Mesenchymal stem cell (in vitro differentiated cells and primary cell): ENCODE data around the gene TYSND1. TPM values are rescaled to one million over a fixed set of nuclear protein-coding genes. Genes with fewer than 3 reads are reported as not detected.
A peak's percentile ranks its signal among the peaks of the same experiment; 100 is the strongest.

Experiments used
- DNase-seq: peaks from one replicate; pipeline ENCODE4 v3.0.0-alpha.2; 2013
- H2AFZ ChIP-seq: one replicate; pipeline ENCODE4 v1.6.1; 2013; ENCODE audit warnings: low read depth, mild to moderate bottlenecking, control low read depth, inconsistent platforms, low read length, moderate library complexity
- H2AK5ac ChIP-seq: 2 replicates; pipeline ENCODE4 v1.6.1; 2013; ENCODE audit warnings: low read length, moderate library complexity, mild to moderate bottlenecking, inconsistent platforms; ENCODE audit not compliant: severe bottlenecking
- H2BK120ac ChIP-seq: one replicate; pipeline ENCODE4 v1.6.1; 2013; ENCODE audit warnings: low read depth, mild to moderate bottlenecking, inconsistent platforms, low read length, moderate library complexity
- H2BK12ac ChIP-seq, 2 experiments: one replicate each; pipeline ENCODE4 v1.6.1; 2013; ENCODE audit warnings: inconsistent platforms in 2 of 2, low read length in 2 of 2, mild to moderate bottlenecking in 2 of 2, moderate library complexity in 2 of 2, control low read depth in 1 of 2
- H2BK15ac ChIP-seq: one replicate; pipeline ENCODE4 v1.6.1; 2013; ENCODE audit warnings: mild to moderate bottlenecking, low read depth, inconsistent platforms; ENCODE audit not compliant: poor library complexity, severe bottlenecking
- H2BK5ac ChIP-seq: 2 replicates; pipeline ENCODE4 v1.6.1; 2013; ENCODE audit warnings: low read depth, mild to moderate bottlenecking, low read length, control low read depth, inconsistent platforms; ENCODE audit not compliant: poor library complexity, severe bottlenecking
- H3K14ac ChIP-seq, 2 experiments: one replicate each; pipeline ENCODE4 v1.6.1; 2013; ENCODE audit warnings: inconsistent platforms in 2 of 2, low read length in 2 of 2, control low read depth in 1 of 2, mild to moderate bottlenecking in 1 of 2, moderate library complexity in 1 of 2
- H3K18ac ChIP-seq, 2 experiments: one replicate each; pipeline ENCODE4 v1.6.1; 2013; ENCODE audit warnings: inconsistent platforms in 2 of 2, low read length in 2 of 2, control low read depth in 1 of 2, low read depth in 1 of 2, mild to moderate bottlenecking in 1 of 2
- H3K23ac ChIP-seq, 2 experiments: one replicate each; pipeline ENCODE4 v1.6.1; 2013; ENCODE audit warnings: inconsistent platforms in 2 of 2, low read length in 2 of 2, mild to moderate bottlenecking in 2 of 2, moderate library complexity in 2 of 2, control low read depth in 1 of 2
- H3K27ac ChIP-seq: 2 replicates; pipeline ENCODE4 v1.5.1; 2013; ENCODE audit warnings: mild to moderate bottlenecking, moderate library complexity, low read length, control low read depth, inconsistent platforms; ENCODE audit not compliant: poor library complexity, severe bottlenecking
- H3K27me3 ChIP-seq, 2 experiments: 2 replicates each; pipeline versions ENCODE4 v1.6.1 to v1.7.0; 2013; ENCODE audit warnings: low read length in 2 of 2, mild to moderate bottlenecking in 2 of 2, moderate library complexity in 2 of 2, control low read depth in 1 of 2, inconsistent platforms in 1 of 2; ENCODE audit not compliant: control insufficient read depth in 1 of 2, insufficient read depth in 1 of 2
- H3K36me3 ChIP-seq, 2 experiments: 2 replicates each; pipeline versions ENCODE4 v1.6.1 to v1.7.0; 2013; ENCODE audit warnings: low read length in 2 of 2, control low read depth in 1 of 2, inconsistent platforms in 1 of 2, low read depth in 1 of 2, mild to moderate bottlenecking in 1 of 2; ENCODE audit not compliant: insufficient read depth in 2 of 2, control insufficient read depth in 1 of 2
- H3K4ac ChIP-seq, 2 experiments: one replicate each; pipeline ENCODE4 v1.6.1; 2013; ENCODE audit warnings: inconsistent platforms in 2 of 2, low read length in 2 of 2, mild to moderate bottlenecking in 2 of 2, moderate library complexity in 2 of 2, control low read depth in 1 of 2, low read depth in 1 of 2
- H3K4me1 ChIP-seq: 2 replicates; pipeline ENCODE4 v1.6.1; 2013; ENCODE audit warnings: low read depth, low read length, control low read depth; ENCODE audit not compliant: control insufficient read depth, insufficient read depth
- H3K4me2 ChIP-seq: 2 replicates; pipeline ENCODE4 v1.6.1; 2013; ENCODE audit warnings: low read length, mild to moderate bottlenecking, inconsistent platforms; ENCODE audit not compliant: poor library complexity, severe bottlenecking
- H3K4me3 ChIP-seq, 2 experiments: 2 replicates each; pipeline versions ENCODE4 v1.5.1 to v1.7.0; 2013; ENCODE audit warnings: low read length in 2 of 2, mild to moderate bottlenecking in 2 of 2, control low read depth in 1 of 2, low read depth in 1 of 2; ENCODE audit not compliant: insufficient read depth in 1 of 2
- H3K79me1 ChIP-seq: replicated peaks from 2 replicates; pipeline ENCODE4 v1.6.1; 2013; ENCODE audit warnings: mild to moderate bottlenecking, control low read depth, low read length, inconsistent platforms; ENCODE audit not compliant: poor library complexity, severe bottlenecking
- H3K9ac ChIP-seq: 2 replicates; pipeline ENCODE4 v1.7.0; 2013; ENCODE audit warnings: mild to moderate bottlenecking, low read length, moderate library complexity
- H3K9me3 ChIP-seq: 2 replicates; pipeline ENCODE4 v1.7.0; 2013; ENCODE audit warnings: mild to moderate bottlenecking, low read length; ENCODE audit not compliant: control insufficient read depth
- H4K8ac ChIP-seq: one replicate; pipeline ENCODE4 v1.6.1; 2013; ENCODE audit warnings: inconsistent platforms, mild to moderate bottlenecking, low read length, moderate library complexity
- H4K91ac ChIP-seq: one replicate; pipeline ENCODE4 v1.6.1; 2013; ENCODE audit warnings: mild to moderate bottlenecking, low read length, inconsistent platforms
- WGBS: methylation state at CpG from one replicate; pipeline ENCODE4 v1.1.7; 2013; ENCODE audit warnings: mixed read lengths; 5-methylcytosine and 5-hydroxymethylcytosine counted together
- polyA plus RNA-seq, 2 experiments: library from polyadenylated mRNA; stranded (reverse); fragments of 200-250 nt; gene quantifications; one replicate each; pipeline ENCODE4 v1.2.3, GENCODE V29; 2013

TYSND1 gene
- 4.0 TPM for polyA plus RNA-seq (2013, experiment 1 of 2)
- 4.1 TPM for polyA plus RNA-seq (2013, experiment 2 of 2)

GRCh38 chr10:70146489-70147258, at the start of gene TYSND1:
Gene TYSND1 (minus strand): TSS chr10:70146700. CDS start chr10:70146586, 114 bp downstream.
- Histone ChIP-seq H3K23ac (peak within 1 kb of the TSS in 1 of 2 experiments; percentile 98), H4K91ac (peak within 1 kb of the TSS; percentile 81), H3K4me3 (peak within 1 kb of the TSS; percentile 46 to 83), H2BK5ac (peak within 1 kb of the TSS; percentile 63), H3K18ac (peak within 1 kb of the TSS; percentile 57 to 96), H3K36me3 (peaks cover 55 to 59% of the 10 kb centered on the region in 2 experiments), H3K14ac (peak within 1 kb of the TSS in 1 of 2 experiments; percentile 99), H2BK15ac (peak within 1 kb of the TSS; percentile 77), H2BK120ac (peak within 1 kb of the TSS; percentile 94), H3K4ac (peak within 1 kb of the TSS; percentile 42 to 97), H2AFZ (peak within 1 kb of the TSS; percentile 90), H3K27ac (peak within 1 kb of the TSS; percentile 80), H2AK5ac (no peak within 1 kb of the TSS), H3K9ac (peak within 1 kb of the TSS; percentile 93), H3K4me2 (peak within 1 kb of the TSS; percentile 94), H4K8ac (peak within 1 kb of the TSS; percentile 87), H2BK12ac (peak within 1 kb of the TSS in 1 of 2 experiments; percentile 80), H3K79me1 (peaks cover 29% of the 10 kb centered on the region), H3K4me1 (peaks cover 7% of the 10 kb centered on the region), H3K27me3 (no peaks in the 10 kb centered on the region), H3K9me3 (no peaks in the 10 kb centered on the region)
- WGBS: under 1% methylated on average over 38 of the region's 39 CpGs
- DNase-seq: peak; percentile 99

GRCh38 chr10:70193391-70193844, 46.9 kb upstream of the TYSND1 start:
- Histone ChIP-seq H4K8ac (no peak overlapping the region), H2AK5ac (peak overlapping the region; percentile 61), H3K4me3 (no peak overlapping the region), H3K14ac (peak overlapping the region in 1 of 2 experiments; percentile 96), H2BK15ac (no peak overlapping the region), H3K79me1 (peaks cover 4% of the 10 kb centered on the region), H2AFZ (no peak overlapping the region), H3K4me2 (no peak overlapping the region), H3K9me3 (peaks cover 2% of the 10 kb centered on the region), H3K9ac (peak overlapping the region; percentile 88), H3K27me3 (no peaks in the 10 kb centered on the region), H2BK12ac (peak overlapping the region in 1 of 2 experiments; percentile 92), H3K23ac (peak overlapping the region in 1 of 2 experiments; percentile 59), H2BK120ac (no peak overlapping the region), H3K27ac (no peak overlapping the region), H3K18ac (peak overlapping the region; percentile 26 to 73), H3K4me1 (peaks cover 4% of the 10 kb centered on the region), H4K91ac (no peak overlapping the region), H3K36me3 (peaks cover 6 to 13% of the 10 kb centered on the region in 2 experiments), H2BK5ac (no peak overlapping the region), H3K4ac (peak overlapping the region; percentile 66 to 82)
- DNase-seq: no peak
- 90% methylated on average over 7 of the region's 7 CpGs for WGBS

GRCh38 chr10:70192326-70192968, 45.9 kb upstream of the TYSND1 start:
- peak overlapping the region in 1 of 2 experiments; percentile 40 for H3K4ac ChIP-seq
- H2AK5ac ChIP-seq: peak overlapping the region; percentile 35
- H3K14ac ChIP-seq: no peak overlapping the region
- no peaks in the 10 kb centered on the region for H3K27me3 ChIP-seq
- no peak overlapping the region for H2BK5ac ChIP-seq
- no peak overlapping the region for H4K91ac ChIP-seq
- no peak overlapping the region for H2AFZ ChIP-seq
- peaks cover 2 to 7% of the 10 kb centered on the region in 2 experiments for H3K36me3 ChIP-seq
- H3K27ac ChIP-seq: peak overlapping the region; percentile 34
- H2BK120ac ChIP-seq: no peak overlapping the region
- H3K9me3 ChIP-seq: no peaks in the 10 kb centered on the region
- no peak overlapping the region for H3K4me3 ChIP-seq
- H2BK12ac ChIP-seq: no peak overlapping the region
- H3K23ac ChIP-seq: no peak overlapping the region
- no peak overlapping the region for H3K4me2 ChIP-seq
- peak overlapping the region; percentile 8 for H4K8ac ChIP-seq
- peak; percentile 89 for DNase-seq
- H3K4me1 ChIP-seq: peaks cover 4% of the 10 kb centered on the region
- peaks cover 2% of the 10 kb centered on the region for H3K79me1 ChIP-seq
- 48% methylated on average over 5 of the region's 5 CpGs for WGBS
- H2BK15ac ChIP-seq: no peak overlapping the region
- H3K9ac ChIP-seq: peak overlapping the region; percentile 88
- H3K18ac ChIP-seq: peak overlapping the region; percentile 11 to 37

GRCh38 chr10:70191972-70192305, 45.4 kb upstream of the TYSND1 start:
- H3K4me3 ChIP-seq: peak overlapping the region in 1 of 2 experiments; percentile 64
- peaks cover 0 to 3% of the 10 kb centered on the region in 2 experiments for H3K36me3 ChIP-seq
- H3K9me3 ChIP-seq: no peaks in the 10 kb centered on the region
- no peak overlapping the region for H2BK15ac ChIP-seq
- H3K4me2 ChIP-seq: no peak overlapping the region
- peak overlapping the region; percentile 88 for H3K9ac ChIP-seq
- H3K23ac ChIP-seq: no peak overlapping the region
- no peak overlapping the region for H4K8ac ChIP-seq
- H3K79me1 ChIP-seq: no peaks in the 10 kb centered on the region
- no peaks in the 10 kb centered on the region for H3K27me3 ChIP-seq
- H3K14ac ChIP-seq: no peak overlapping the region
- H2BK5ac ChIP-seq: no peak overlapping the region
- no peak overlapping the region for H4K91ac ChIP-seq
- DNase-seq: peak; percentile 95
- H3K4me1 ChIP-seq: peaks cover 4% of the 10 kb centered on the region
- H2AFZ ChIP-seq: no peak overlapping the region
- H2BK120ac ChIP-seq: no peak overlapping the region
- no peak overlapping the region for H2BK12ac ChIP-seq
- peak overlapping the region; percentile 57 for H3K27ac ChIP-seq
- no peak overlapping the region for H3K18ac ChIP-seq
- no peak overlapping the region for H3K4ac ChIP-seq
- no peak overlapping the region for H2AK5ac ChIP-seq
